ENCODE measurements around the gene RBKS. TPM values are rescaled to one million over a fixed set of nuclear protein-coding genes. Genes with fewer than 3 reads are reported as not detected.
"Not testable (repeated sequence)": the region's sequence is repeated elsewhere in the genome, so short reads cannot be mapped to it uniquely, and the experiment has no call there.

Gene RBKS
- total RNA-seq, 1 experiment from 2014 or later = 0.23 TPM

DNA sequence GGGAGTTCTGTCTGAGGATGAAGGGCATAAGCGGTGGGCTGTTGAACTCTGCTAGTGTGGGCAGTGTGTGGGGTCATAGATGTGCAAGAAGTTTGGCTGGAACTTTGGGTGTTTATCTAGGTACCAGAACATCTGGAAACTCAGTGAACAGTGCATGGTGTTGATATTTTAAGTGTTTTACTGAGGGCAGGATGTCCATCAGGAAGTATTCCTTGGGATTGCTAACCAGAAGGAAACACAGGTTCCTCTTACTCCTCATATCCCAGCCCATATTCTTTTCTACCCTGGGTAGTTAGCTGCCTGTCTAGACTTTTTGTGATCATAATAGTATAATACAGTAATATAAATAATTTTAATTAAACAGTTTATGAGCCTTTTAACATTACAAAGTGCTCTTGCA is 15.9 kb upstream of the RBKS start:
- no peak for DNase-seq (ENCODE audit: low spot score)

- DNase-seq (ENCODE audit: low spot score) = no peak
Observed at GRCh38 chr2:27904405-27904665, 14.1 kb upstream of the RBKS start.

- no peak for DNase-seq (ENCODE audit: low spot score)
Observed at GRCh38 chr2:27903649-27904404, 13.6 kb upstream of the RBKS start.

DNA sequence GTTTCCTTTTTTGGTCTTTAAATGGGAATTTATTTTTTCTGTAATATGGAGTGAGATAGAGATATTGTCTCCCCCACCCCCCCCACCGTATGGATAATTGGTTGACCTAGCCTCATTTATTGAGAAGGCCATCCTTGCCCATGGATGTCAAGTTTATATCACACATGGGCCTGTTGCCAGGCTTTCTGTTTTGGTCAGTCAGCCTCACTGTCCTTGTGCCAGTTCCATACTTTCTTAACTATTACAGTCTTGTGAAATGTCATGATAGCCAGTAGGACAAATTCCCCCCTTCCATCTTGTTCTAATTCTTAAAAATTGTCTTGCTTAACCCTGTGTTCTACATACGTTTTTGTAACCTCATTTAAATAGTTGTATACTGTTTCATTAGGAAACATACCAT is 12.8 kb upstream of the RBKS start:
- no peak for DNase-seq (ENCODE audit: low spot score)

DNA sequence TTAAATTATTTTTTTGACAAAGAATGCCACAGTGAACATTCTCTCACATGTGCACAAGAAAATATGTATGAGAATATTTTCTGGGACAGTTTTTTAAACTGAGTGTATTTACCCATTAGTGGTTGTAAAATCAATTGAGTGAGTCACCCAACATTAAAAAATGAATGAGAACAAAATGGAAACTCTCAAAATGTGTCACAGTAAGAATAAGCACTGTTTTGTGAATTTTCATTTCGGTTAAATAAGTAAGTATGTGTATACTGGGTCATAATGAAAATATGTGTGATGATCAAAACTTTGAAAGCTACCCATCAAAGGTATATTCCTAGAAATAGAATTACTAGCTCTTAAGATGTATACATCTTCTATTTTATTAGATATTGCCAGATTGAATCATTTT is 11.9 kb upstream of the RBKS start:
- no peak for DNase-seq (ENCODE audit: low spot score)

DNA sequence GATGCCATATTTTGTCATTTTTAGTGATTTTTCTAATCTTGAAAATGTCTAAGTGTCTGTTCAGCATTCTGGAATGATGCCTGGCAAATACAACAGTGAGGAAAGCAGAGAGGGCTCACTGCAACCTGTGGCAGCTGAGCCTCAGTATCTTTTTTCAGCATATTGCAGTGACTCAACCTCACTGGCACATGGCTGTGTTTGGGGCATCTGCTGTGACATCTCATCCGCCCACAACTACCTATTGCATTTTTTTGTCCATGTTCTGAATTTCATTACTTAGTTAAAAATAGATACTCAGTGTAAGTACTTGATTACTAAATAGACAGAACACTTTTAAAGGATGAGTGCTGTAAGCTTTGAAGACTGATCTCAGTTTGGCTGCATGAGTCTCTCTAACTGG is 11.0 kb upstream of the RBKS start:
- no peak for DNase-seq (ENCODE audit: low spot score)

DNA sequence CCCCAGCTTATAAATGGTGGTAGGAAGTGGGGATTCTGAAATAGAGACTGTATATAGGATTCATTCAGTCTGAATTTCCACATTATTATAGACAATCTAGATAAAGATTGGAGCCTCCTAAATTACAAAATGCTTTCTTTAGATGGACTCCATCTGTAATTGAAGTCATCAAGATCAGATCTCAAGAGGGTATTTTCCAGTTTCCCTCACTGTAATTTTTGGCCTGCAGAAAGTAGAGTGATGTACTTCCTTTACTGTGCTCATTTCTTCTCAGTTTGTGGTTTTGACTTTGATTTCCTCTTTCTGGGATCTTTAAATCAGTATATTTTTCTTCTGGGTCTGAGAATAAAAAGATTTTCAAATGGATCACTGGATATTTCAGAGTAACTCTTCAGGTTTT is 7.5 kb upstream of the RBKS start:
- no peak for DNase-seq (ENCODE audit: low spot score)

DNA sequence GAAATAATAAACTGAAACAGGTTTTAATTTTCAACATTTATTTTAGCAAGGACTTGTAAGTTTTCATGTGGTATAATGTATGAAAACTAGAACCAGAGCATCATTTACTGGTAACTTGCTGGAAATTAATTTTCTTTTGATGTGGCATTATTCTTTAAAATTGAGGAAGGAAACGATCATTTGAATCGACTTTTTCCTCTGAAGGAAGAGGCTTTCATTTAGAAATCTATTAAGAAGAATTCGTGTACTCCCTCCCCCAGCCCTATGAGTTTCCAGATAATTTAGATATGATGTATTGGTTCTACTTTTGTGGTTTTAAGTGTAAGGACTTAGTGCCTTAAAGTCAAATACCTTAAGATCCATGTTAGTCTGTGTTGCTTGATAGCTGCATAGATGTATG is 2.8 kb upstream of the RBKS start:
- no peak for DNase-seq (ENCODE audit: low spot score)

DNA sequence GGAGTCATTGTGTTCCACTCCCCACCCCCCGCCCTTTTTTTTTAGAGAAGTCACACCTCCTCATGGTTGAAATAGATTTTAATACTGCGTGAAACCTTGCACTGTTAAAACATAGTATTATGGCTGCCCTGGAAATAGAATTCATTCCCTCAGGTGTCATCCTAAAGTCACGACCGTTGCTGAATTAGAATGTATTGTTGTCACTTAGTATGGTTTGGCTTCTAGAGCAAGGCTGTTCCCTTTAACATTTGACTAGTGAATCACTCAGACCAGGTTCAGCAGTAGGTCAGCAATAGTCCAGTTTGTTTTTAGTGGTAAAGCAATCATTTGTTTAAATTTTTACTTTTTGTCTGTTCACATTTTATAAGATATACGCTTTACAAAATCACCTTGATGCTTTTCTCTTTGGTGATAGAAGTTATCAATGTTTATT is 1.5 kb upstream of the RBKS start:
- DNase-seq (ENCODE audit: low spot score) = no peak

DNA sequence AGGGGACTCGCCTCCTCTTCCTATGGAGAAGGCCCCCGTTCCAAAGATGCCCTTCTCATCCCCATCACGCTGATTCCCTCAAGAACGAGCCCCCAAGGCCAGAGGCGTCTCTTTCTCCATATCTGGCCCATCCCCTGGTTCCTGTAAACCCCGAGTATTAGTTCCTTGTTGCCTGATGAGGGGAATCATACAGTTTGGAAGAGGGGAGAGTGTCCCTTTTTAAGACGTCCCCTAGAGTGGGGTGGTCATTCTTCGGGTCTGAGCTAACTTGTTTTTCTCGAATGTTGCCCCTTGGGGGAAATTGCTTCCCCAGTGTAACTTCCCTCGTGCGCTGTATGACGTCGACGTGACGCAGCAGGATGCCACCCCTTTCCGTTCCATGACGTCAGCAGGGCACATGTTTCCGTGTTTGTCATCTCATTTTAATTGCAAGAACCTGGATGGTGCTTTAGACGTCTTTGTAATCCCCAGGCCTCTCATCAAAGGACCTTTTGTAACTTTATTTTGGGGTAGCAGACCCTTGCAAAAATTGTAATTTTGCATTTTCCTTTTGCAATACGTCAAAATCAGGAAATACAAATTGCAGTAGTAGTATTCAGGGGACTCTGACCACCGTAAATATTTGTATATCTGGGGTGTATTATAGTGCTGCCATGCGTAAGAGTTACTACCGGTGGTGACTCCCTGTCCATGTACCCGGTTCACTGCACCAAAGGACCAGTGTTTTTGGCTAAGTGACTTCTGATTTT is 911 bp upstream of the RBKS start:
- peak; percentile 71 for DNase-seq (ENCODE audit: low spot score)

DNA sequence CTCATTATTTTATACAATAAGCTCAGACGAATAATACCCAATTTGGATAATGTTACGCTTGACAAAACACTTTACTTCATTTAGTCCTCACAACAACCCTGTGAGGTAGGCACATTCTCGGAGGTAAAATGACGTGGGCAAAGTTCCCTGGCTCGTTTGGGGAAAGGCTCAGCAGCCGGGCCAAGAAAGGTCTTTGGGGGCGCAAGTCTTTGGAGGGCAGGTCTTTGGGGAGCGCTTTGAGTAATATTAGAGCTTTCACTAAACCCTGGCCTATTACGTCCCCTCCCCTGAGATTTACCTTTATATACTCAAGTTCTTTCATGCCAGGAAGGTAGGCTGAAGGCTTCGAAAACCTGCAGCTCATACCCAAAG is 427 bp downstream of the RBKS start:
- no peak for DNase-seq (ENCODE audit: low spot score)

- no peak for DNase-seq (ENCODE audit: low spot score)
Observed at GRCh38 chr2:27888790-27889189, 1.4 kb downstream of the RBKS start.

DNA sequence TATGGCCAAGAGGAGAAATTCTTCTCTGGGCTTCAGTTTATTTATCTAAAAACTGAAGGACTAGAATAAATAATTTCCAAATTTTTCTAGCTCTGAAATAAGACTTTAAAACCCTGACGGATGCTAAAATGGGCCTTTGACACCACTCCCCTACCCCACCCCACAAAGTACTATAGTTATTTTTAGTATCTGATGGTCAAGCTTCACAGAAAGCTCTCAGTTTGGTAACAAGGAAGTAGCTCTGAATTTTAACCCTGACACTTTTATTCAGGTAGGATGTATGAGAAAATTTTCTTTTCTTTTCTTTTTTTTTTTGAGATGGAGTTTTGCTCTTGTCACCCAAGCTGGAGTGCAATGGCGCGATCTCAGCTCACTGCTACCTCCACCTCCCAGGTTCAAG is 2.4 kb downstream of the RBKS start:
- DNase-seq (ENCODE audit: low spot score) = no peak

DNA sequence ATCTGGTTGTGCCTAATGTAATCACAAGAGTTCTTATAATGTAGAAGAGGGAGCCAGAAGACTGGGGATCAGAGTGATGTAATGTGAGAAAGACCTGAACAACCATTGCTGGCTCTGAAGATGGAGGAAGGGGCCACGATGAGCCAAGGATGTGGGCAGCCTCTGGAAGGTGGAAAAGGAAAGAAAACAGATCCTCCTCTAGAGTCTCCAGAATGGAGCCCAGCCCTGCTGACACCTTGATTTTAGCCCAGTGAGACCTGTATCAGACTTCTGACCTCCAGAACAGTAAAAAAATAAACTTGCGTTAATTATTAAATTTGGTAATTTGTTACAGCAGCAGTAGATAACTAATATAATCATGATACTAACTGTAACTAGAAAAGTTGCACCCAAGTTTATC is 3.1 kb downstream of the RBKS start:
- no peak for DNase-seq (ENCODE audit: low spot score)

- DNase-seq (ENCODE audit: low spot score) = no peak
Observed at GRCh38 chr2:27886322-27886721, 3.9 kb downstream of the RBKS start.

DNA sequence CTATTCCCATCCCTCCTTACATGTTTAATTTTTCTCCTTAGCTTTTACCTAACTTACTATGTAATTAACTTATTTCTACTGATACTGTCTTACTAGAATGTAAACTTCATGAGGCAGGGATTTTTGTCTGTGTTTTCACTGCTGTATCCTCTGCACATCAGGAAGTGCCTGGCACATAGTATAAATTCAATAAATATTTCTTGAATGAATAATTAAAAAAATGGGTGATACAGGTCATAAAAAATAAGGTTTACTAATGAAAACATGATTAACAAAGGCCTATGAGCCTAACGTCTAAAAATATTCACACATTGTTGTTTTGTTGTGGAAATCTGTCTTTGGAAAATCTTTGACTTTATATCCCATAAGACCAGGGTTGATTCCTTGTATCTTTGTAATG is 4.5 kb downstream of the RBKS start:
- DNase-seq (ENCODE audit: low spot score) = no peak

GRCh38 chr2:27885234-27885633 is 5.0 kb downstream of the RBKS start:
- no peak for DNase-seq (ENCODE audit: low spot score)

DNA sequence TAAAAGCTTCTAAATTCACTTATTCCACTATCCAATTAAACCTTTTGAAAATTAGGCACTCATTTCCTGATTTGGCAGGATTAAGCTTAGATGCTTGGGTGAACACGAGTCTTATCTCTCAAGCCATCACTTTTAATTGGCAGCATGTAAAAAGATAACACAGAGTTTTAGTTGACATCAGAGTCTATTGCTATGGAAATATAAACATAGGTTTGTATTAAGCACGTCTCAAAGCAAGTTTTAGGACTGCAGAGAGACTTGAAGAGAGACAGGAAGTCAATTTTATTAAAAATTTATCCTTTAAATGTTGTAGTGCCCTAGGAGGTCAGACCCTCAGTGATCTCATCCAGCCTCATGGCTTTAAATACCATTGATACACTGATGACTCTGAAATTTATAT is 5.6 kb downstream of the RBKS start:
- no peak for DNase-seq (ENCODE audit: low spot score)

DNA sequence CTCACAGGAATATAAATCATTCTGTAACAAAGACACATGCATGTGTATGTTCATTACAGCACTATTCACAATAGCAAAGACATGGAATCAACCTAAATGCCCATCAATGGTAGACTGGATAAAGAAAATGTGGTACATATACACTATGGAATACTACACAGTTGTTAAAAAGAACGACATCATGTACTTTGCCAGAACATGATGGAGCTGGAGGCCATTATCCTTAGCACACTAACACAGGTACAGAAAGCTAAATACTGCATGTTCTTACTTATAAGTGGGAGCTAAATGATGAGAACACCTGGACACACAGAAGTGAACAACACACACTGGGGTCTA is 7.6 kb downstream of the RBKS start:
- DNase-seq (ENCODE audit: low spot score) = not testable (repeated sequence)

DNA sequence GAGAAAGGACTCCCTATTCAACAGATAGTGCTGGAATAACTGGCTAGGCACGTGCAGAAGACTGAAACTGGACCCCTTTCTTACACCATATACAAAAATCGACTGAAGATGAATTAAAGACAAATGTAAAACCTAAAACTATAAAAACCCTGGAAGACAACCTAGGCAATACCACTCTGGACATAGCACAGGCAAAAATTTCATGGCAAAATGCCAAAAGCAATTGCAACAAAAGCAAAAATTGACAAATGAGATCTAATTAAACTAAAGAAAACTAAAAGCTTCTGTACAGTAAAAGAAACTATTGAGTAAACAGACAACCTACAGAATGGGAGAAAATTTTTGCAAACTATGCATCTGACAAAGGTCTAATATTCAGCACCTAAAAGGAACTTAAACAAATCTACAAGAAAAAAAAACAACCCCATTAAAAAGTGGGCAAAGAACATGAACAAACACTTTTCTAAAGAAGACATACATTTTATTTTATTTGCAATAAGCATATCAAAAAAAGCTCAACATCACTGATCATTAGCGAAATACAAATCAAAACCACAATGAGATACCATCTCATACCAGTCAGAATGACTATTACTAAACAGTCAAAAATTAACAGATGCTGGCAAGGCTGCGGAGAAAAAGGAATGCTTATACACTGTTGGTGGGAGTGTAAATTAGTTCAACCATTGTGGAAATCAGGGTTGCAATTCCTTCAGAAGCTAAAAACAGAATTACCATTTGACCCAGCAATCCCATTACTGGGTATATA is 8.2 kb downstream of the RBKS start:
- DNase-seq (ENCODE audit: low spot score) = not testable (repeated sequence)

GRCh38 chr2:27878825-27879224 is 11.4 kb downstream of the RBKS start:
- no peak for DNase-seq (ENCODE audit: low spot score)

DNA sequence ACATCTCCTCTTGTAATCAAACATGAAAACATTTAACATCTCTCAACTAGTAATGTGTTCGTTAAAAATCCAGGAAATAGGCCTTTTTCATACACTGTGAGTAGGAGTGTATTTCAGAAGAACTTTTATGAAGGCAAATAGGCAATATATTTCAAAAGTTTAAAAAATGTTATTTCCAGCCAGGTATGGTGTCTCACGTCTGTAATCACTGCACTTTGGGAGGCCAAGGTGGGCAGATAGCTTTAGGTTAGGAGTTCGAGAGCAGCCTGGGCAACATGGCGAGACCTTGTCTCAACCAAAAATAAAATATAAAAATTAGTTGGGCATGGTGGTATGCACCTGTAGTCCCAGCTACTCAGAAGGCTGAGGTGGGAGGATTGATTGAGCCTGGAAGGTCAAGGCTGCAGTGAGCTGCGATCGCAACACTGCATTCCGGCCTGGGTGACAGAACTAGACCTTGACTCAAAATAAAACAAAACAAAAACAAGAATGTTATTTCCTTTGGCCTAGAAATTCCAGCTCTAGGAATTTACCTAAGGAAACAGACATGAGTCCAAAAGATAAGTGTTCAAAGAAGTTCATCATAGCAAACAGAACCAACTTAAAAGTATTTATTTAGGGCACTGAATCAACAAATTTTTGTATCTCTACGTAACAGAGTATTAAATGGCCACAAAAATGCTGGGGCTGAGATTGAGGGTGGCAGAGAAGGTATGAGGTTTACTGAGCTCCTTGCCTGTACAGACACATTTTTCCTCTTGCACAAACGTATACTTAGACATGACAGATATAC is 14.9 kb downstream of the RBKS start:
- no peak for DNase-seq (ENCODE audit: low spot score)
